DMS53 treated with DMSO at 0.1 percent for 48 hours (cell line): ENCODE measurements around the gene FGR.

ENCODE experiments used
- DNase-seq: peaks from one replicate; lab custom pipeline; 2025; ENCODE audit not compliant: unreplicated experiment; lab: John Stamatoyannopoulos, UW

FGR gene

GRCh38 chr1:27617420-27617819 is 17.6 kb downstream of the FGR start:
- no peak for DNase-seq

GRCh38 chr1:27616441-27616840 is 18.5 kb downstream of the FGR start:
- DNase-seq: no peak

DNA sequence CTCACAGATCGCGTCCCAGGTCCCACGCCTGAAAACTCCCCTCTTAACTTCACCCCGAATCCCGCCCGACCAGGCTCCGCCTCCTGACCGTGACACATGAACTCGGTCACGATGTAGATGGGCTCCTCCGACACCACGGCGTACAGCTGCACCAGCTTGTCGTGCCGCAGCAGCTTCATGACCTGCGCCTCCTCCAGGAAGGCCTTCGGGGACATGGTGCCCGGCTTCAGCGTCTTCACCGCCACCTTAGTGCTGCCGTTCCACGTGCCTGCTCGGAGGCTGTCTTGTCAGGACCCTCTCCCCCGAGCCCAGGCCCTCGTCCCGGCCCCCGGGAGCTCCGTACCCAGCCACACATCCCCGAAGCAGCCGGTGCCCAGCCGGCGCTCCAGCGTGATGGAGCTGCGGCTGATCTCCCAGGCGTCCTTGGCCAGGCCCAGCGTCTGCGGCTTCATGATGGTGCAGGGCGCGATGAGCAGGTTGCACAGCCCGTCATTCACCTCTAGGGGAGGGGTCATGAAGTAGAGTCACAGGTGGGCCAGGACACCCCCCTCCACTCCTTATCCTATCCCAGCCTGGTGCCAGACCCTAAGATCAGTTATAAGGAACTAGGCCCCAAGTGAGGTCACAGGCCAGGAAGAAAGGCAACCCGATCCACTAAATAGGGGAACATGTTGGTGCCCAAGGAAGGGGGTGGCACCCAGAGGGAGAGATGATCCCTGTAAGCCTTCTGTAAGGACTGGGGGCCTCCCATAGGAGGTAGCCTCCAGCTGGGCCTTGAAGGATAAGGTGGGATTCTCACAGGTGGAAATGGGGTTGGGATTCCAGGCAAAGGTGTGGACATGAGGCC is 19.4 kb downstream of the FGR start:
- no peak for DNase-seq

DNA sequence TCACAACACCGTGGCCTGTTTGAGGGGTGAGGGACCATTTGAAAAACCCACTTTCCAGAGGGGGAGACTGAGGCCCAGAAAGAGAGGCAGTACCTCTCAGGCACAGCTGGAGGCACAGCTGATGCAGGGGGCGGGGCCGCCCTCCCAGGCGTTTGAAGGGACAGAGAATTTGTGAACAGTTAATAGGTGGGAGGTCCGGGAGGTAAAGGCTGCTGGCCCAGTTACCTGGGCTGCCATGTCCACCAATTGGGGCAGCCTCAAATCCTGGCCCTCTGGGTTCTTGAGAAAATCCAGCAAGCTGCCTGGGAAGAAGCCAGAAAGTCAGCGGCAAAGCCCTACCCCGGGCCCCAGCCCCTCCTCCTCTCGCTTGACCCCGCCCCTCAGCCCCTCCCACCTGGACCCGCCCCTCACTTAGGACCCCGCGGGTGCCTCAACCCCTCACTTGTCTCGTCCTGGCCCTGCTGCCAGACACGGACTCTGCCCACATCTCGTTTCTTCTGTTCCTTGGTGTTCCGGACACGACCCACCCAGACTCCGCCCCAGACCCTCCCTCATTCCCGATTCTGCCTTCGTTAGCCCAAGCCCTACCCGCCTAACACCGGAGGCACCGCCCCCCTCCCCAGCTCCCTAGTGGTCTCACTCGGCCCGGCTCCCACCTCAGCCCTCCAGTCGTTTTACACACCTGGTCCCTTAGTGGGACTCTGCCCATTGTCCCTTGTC is 20.2 kb downstream of the FGR start:
- DNase-seq: no peak

DNA sequence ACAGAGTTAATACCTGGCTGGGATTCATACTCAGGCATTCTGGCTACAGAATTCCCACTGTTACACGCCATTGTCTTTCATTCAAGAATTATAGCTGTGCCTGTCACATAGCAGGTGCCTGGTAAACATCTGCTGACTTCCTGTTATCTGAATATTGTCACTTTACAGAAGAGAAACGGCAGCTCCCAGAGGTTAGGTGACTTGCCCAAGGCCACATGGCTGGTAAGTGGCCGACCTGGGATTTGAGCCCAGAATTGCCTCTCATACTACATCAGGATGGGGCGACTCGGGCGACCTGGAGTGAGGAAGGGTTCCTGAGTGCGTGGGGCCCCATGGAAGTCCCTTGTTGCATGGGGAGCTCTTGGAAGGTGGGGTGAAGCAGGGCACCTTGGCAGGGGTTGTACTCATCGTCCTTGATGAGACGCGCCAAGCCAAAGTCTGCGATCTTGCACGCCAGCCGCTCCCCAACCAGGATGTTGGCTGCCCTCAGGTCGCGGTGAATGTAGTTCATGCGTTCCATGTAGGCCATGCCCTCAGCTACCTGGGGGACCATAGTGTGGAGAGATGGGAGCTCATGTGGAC is 20.9 kb downstream of the FGR start:
- no peak for DNase-seq

DNA sequence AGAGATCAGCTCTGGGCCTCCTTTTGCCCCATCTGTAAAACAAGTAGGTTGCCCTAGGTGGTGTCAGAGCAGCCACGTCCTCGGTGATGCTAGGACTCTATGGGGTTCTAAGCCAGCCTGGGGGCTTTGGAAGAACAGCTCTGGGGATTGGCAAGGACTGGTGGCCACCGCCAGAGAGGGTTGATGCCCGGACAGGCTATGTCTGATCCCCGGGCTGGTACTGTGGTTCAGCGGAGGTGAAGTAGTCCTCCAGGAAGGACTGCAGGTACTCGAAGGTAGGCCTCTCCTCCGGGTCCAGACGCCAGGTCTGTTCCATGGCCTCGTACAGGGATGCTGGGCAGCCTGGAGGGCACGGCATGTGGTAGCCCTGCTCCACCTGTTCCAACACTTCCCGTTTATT is 22.3 kb downstream of the FGR start:
- no peak for DNase-seq

GRCh38 chr1:27611450-27611849 is 23.5 kb downstream of the FGR start:
- no peak for DNase-seq

- no peak for DNase-seq
Measured at GRCh38 chr1:27609618-27610240, 25.3 kb downstream of the FGR start.

GRCh38 chr1:27609210-27609555 is 25.8 kb downstream of the FGR start:
- DNase-seq: no peak

GRCh38 chr1:27607239-27607804 is 27.7 kb downstream of the FGR start:
- no peak for DNase-seq

DNA sequence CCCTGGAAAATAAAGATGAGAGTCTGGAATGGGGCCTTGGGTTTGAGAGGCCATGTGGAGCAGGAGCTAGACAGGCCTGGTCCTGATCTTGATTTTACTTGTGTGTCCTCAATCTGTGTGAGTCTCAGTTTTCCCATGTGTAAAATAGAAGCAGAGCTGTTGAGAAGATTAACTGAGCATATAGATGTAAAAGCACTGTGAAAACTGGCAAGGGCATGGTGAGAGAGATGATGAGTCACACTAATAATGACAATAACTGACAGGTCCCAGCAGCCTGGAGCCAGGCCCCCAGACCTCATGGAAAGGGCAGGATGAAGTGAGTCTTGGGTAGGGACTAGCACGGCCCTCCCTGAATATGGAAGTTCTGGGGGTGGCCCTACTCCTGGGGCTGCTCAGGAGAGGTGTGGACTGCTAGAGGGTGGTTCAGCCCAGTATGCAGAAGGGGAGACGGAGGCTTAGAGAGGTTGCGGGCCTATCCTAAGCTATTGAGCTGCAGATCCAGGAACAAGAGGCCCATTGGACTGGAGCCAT is 28.2 kb downstream of the FGR start:
- no peak for DNase-seq

DNA sequence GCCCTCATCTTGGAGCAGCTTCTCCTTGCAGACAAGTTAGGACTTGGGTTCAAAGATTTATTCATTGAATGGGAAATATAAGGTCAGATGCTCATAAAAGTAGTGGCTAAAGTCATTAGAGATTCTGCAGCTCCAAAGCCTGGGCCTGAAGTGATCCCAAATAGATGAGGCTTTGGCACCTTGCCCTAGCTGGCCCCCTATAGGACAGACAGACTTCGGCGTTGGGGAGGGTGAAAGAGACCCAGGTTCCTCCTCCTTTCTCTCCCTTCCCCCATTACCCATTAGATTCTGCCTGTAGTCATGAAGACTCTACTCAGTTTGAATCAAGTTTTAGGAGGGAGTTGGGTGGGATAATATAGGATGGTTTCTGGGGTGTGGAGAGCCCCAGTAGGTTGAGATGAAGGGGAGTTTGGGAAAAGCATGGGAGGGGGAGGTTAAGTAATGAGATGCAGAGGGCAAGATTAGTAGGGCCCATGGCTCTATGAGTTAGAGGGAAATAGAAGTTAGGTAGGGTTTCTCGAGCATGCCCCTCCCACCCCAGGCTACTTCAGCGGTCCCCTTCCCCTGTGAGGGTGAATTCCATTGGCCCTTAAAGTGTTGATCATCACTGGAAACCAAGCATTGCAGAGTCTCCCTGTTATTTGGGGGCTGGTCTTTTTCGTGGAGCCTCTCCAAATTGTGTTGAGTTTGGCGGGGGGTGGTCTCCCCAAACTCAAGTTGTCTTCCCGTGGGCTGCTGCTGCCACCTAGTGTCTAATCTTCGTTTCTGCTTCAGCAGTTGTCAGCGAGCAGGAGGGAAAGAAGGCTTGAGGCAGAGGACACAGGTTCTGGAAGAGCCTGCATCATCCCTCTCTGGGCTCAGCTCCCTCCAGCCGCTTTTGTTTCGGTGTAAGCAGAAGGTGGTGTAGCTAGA is 28.9 kb downstream of the FGR start:
- peak; percentile 16 for DNase-seq

- no peak for DNase-seq
Measured at GRCh38 chr1:27605300-27605766, 29.7 kb downstream of the FGR start.

GRCh38 chr1:27604579-27605299 is 30.2 kb downstream of the FGR start:
- DNase-seq: no peak

GRCh38 chr1:27603681-27604578 is 31.1 kb downstream of the FGR start, which contains the start of gene AHDC1:
Gene AHDC1, minus strand, starts transcription at chr1:27604144. Its CDS starts 52,029 bp downstream, at chr1:27552115.
- peak; percentile 71 for DNase-seq

- peak; percentile 13 for DNase-seq
Measured at GRCh38 chr1:27603309-27603680, 31.7 kb downstream of the FGR start.

DNA sequence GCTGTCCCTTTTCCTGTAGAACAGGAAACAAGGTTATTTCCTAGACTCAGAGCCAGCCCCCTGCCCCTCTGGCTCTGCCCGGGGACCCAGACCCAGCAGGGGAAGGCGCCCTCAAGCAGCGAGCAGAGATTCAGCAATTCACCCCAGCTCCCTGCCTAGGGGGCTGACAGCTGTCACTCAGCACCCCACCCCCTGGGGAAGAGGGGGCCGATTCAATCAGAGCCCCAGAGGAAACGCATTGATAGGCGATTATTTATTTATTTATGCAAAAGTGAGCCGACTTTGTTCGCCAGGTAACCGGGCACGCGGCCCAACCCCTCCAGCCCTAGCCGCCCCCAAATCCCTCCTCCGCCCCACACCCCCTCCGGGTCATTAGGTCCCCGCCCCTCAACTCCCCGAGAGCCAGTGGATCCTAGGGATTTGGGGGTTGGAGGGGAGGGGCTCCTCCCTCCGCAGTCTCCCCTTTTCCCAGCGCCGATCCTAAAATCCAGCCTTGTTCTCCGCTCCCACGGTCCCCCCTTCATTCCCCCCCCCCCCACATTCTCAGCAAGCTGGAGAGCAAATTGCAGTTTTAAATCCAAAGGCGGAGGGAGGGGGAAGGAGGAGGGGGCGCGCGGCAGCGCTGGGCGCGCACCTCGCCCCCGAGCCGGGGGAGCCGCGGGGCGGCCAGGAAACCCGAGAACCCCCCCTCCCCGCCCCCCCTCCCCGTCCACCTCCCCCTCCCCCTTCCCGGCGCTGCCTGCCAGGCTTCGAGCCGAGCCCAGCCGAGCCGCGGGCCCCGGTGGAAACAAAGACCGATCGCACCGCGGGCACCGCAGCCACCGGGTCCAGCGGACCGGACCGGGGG is 32.3 kb downstream of the FGR start:
- DNase-seq: no peak
